A549 (cell line): ENCODE measurements around the gene NEURL2.

Experiments used
- CTCF ChIP-seq: fragments of >200 bp; sonication (Bioruptor Twin); formaldehyde crosslinking; IDR thresholded peaks from 3 replicates; pipeline ENCODE4 v1.5.1; 2016
- GATA3 ChIP-seq: IDR thresholded peaks from 2 replicates; pipeline ENCODE4 v1.6.1; 2012; ENCODE audit warnings: borderline replicate concordance
- HEYL ChIP-seq: fragments of 250-450 bp; sonication (Bioruptor Pico); IDR thresholded peaks from 2 replicates; pipeline ENCODE4 v1.8.0; 2021; ENCODE audit warnings: mild to moderate bottlenecking, moderate library complexity
- KDM1A ChIP-seq: fragments of 200-600 bp; sonication (generic); IDR thresholded peaks from 2 replicates; pipeline ENCODE4 v1.6.1; 2016; ENCODE audit warnings: low read depth, mild to moderate bottlenecking
- NR3C1 ChIP-seq: fragments of >200 bp; sonication (Bioruptor Twin); formaldehyde crosslinking; IDR thresholded peaks from 3 replicates; pipeline ENCODE4 v1.6.1; 2017
- PHF8 ChIP-seq: fragments of 200-600 bp; sonication (generic); IDR thresholded peaks from 2 replicates; pipeline ENCODE4 v1.6.1; 2016; ENCODE audit warnings: low read depth, mild to moderate bottlenecking, antibody characterized with exemption, moderate library complexity, borderline replicate concordance
- POLR2A ChIP-seq: IDR thresholded peaks from 2 replicates; pipeline ENCODE4 v1.6.1; 2012; ENCODE audit warnings: mild to moderate bottlenecking, low read length
- POLR2AphosphoS2 ChIP-seq: conservative IDR thresholded peaks from 2 replicates; pipeline ENCODE4 v1.6.1; 2012; ENCODE audit warnings: low read length, improper control_type of control experiment, inconsistent platforms
- RAD21 ChIP-seq, 2 experiments: fragments of >200 bp in 1 of 2; sonication (Bioruptor Twin) in 1 of 2; formaldehyde crosslinking in 1 of 2; IDR thresholded peaks in 1 of 2; conservative IDR thresholded peaks in 1 of 2; 2 replicates in 1 of 2; 3 replicates in 1 of 2; pipeline ENCODE4 v1.6.1; 2012 to 2018; ENCODE audit warnings: inconsistent platforms in 1 of 2
- REST ChIP-seq: fragments of 200-600 bp; sonication (generic); IDR thresholded peaks from 2 replicates; pipeline ENCODE4 v1.6.1; 2016; ENCODE audit warnings: antibody characterized with exemption, mild to moderate bottlenecking, moderate library complexity
- RNF2 ChIP-seq: fragments of 200-600 bp; sonication (generic); IDR thresholded peaks from 2 replicates; pipeline ENCODE4 v1.6.1; 2016; ENCODE audit warnings: low read depth, mild to moderate bottlenecking, antibody characterized with exemption, moderate library complexity, borderline replicate concordance
- TP53 ChIP-seq: fragments of 250-450 bp; sonication (Bioruptor Pico); IDR thresholded peaks from 2 replicates; pipeline ENCODE4 v1.5.0; 2021; ENCODE audit warnings: mild to moderate bottlenecking, moderate library complexity
- ZFP36 ChIP-seq: fragments of 450-650 bp; IDR thresholded peaks from 2 replicates; pipeline ENCODE4 v1.6.1; 2014; ENCODE audit warnings: borderline replicate concordance; ENCODE audit not compliant: partially characterized antibody

GRCh38 chr20:45883100-45883469, 7.9 kb downstream of the NEURL2 start:
- no peak for TF ChIP-seq CTCF
- TF ChIP-seq TP53: no peak
- no peak for TF ChIP-seq PHF8
- no peak for TF ChIP-seq GATA3
- no peak for TF ChIP-seq POLR2AphosphoS2
- TF ChIP-seq POLR2A: no peak
- no peak for TF ChIP-seq RAD21 (conservative IDR thresholded peaks at IDR 0.05 in 1 of 2, IDR thresholded peaks at IDR 0.05 in 1 of 2)
- TF ChIP-seq RNF2: no peak
- no peak for TF ChIP-seq NR3C1
- no peak for TF ChIP-seq ZFP36
- TF ChIP-seq HEYL: no peak
- TF ChIP-seq KDM1A: no peak
- TF ChIP-seq REST: no peak
